BLaER1 treated with 17β-estradiol and CSF1 and Interleukin-3, amounts not matched to agents 10 nM and 100 nM (cell line): ENCODE measurements around the gene TLX3.
A peak's percentile ranks its signal among the peaks of the same experiment; 100 is the strongest.
"Not testable (repeated sequence)": the region's sequence is repeated elsewhere in the genome, so short reads cannot be mapped to it uniquely, and the experiment has no call there.

Experiments used
- H3K27ac ChIP-seq, 11 experiments: shearing (Covaris generic); formaldehyde crosslinking; 2 replicates each; pipeline ENCODE4 v1.8.1; 2022
- H3K27me3 ChIP-seq, 11 experiments: shearing (Covaris generic); formaldehyde crosslinking; 2 replicates each; pipeline ENCODE4 v1.8.1; 2022
- H3K36me3 ChIP-seq, 11 experiments: shearing (Covaris generic); formaldehyde crosslinking; 2 replicates each; pipeline ENCODE4 v1.8.1; 2022
- H3K4me1 ChIP-seq, 10 experiments: shearing (Covaris generic); formaldehyde crosslinking; 2 replicates each; pipeline ENCODE4 v1.8.1; 2022
- H3K4me2 ChIP-seq, 11 experiments: shearing (Covaris generic); formaldehyde crosslinking; 2 replicates each; pipeline ENCODE4 v1.8.1; 2022
- H3K4me3 ChIP-seq, 10 experiments: shearing (Covaris generic); formaldehyde crosslinking; 2 replicates each; pipeline ENCODE4 v1.8.1; 2022
- H3K9ac ChIP-seq, 11 experiments: shearing (Covaris generic); formaldehyde crosslinking; 2 replicates each; pipeline ENCODE4 v1.8.1; 2022
- H3K9me3 ChIP-seq, 11 experiments: shearing (Covaris generic); formaldehyde crosslinking; replicated peaks in 1 of 11; 2 replicates each; pipeline ENCODE4 v1.8.1; 2022
- H4K20me1 ChIP-seq, 11 experiments: shearing (Covaris generic); formaldehyde crosslinking; 2 replicates each; pipeline ENCODE4 v1.8.1; 2022
- Cebpa-rat ChIP-seq, 11 experiments: shearing (Covaris generic); IDR thresholded peaks; 2 replicates each; pipeline ENCODE4 v1.8.1; 2022

Gene TLX3

DNA sequence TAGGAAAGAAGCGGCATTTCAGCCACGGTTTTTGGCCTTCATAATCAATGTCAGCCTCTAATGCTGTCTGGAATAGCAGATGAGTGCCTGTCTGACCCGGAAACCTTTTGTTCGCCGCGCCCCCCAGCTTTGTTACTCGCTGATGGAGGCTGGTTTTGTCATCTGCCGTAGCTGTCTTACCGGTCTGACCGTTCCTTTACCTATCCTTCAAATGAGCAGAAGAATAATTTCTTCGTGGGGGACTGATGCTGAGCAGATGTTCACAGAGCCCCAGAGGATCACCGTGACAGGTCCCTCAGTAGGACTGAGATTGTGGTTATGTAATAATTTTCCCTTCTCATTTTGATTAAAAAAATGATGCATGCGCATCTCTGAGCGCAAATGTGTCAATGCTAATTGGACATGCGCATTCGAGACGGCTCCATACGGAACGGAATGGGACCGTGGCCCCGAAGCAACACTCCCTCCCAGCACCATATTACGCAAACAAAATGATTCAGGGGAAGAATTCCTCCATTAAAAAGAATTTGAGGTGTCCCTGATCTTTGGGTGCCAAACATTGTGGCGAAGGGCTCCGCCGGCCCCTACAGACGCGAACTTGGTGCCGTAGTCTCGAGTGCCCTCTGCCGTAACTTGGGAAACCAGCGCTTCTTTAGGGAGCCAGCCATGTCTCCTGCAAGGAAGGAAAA is 27.6 kb downstream of the TLX3 start:
- Histone ChIP-seq H4K20me1 (no peaks in the 10 kb centered on the region), H3K9me3 (no peaks in the 10 kb centered on the region), H3K9ac (no peak overlapping the region), H3K4me1 (no peaks in the 10 kb centered on the region), H3K36me3 (no peaks in the 10 kb centered on the region), H3K4me2 (peak overlapping the region in 3 of 11 experiments; percentile 31 to 41 (median 33); a peak in 4 of 22 replicates), H3K27ac (no peak overlapping the region), H3K4me3 (no peak overlapping the region), H3K27me3 (peaks cover 11 to 22% (median 17%) of the 10 kb centered on the region in 11 experiments; a peak in 20 of 22 replicates)
- TF ChIP-seq Cebpa-rat (IDR thresholded peaks at IDR 0.05): no peak

DNA sequence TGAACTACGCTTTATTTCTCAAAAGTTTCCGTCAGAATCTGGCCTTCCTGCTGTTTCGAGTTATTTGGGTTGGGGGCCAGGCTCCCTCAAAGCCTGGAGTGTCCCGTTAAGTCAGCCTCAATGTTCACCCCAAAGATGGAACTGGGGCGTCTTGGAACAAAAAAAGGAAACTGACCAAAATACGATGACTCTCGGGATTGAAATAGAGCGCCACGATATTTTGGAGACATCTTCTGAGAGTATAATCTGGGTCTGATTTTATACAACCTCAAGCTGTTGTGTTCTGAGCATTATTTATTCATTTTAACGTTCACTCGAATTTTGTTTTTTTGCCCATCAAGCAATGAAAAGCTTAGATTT is 28.1 kb downstream of the TLX3 start:
- Histone ChIP-seq H3K4me1 (no peaks in the 10 kb centered on the region), H3K27me3 (peaks cover 11 to 22% (median 17%) of the 10 kb centered on the region in 11 experiments; a peak in 20 of 22 replicates), H3K9ac (no peak overlapping the region)

DNA sequence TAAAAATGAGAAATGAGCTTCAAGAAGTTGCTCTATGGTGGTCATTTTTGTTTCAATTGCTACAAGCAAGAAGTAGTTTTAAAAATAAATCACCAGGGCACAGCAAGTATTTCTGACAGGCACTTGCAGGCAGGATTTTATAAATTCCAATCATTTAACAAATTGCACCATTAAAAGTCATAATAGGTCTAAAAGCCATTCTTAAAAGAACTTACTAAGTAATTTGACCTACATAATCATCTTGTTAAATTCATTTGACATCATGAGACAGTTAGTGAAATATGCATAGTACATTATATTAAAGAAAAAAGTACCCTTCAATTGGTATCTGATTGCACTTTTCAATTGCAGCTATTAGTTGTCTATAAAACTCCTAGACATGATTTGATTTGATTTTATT is 31.0 kb downstream of the TLX3 start:
- no peaks in the 10 kb centered on the region for H3K4me1 ChIP-seq
- no peak overlapping the region for H3K9ac ChIP-seq
- no peak overlapping the region for H3K4me3 ChIP-seq
- no peak for TF ChIP-seq Cebpa-rat (IDR thresholded peaks at IDR 0.05)
- no peak overlapping the region for H3K4me2 ChIP-seq
- H3K36me3 ChIP-seq: no peaks in the 10 kb centered on the region
- no peak overlapping the region for H3K27ac ChIP-seq
- H4K20me1 ChIP-seq: no peaks in the 10 kb centered on the region
- no peaks in the 10 kb centered on the region for H3K9me3 ChIP-seq
- H3K27me3 ChIP-seq: peaks cover 11 to 22% (median 17%) of the 10 kb centered on the region in 11 experiments; a peak in 20 of 22 replicates

More for the DNA sequence above, 28.1 kb downstream of the TLX3 start:
- no peaks in the 10 kb centered on the region for H3K9me3 ChIP-seq
- no peak overlapping the region for H3K4me3 ChIP-seq
- no peak overlapping the region for H3K27ac ChIP-seq
- no peaks in the 10 kb centered on the region for H4K20me1 ChIP-seq
- no peaks in the 10 kb centered on the region for H3K36me3 ChIP-seq
- peak overlapping the region in 2 of 11 experiments; percentile 31 to 33; a peak in 3 of 22 replicates for H3K4me2 ChIP-seq
- TF ChIP-seq Cebpa-rat (IDR thresholded peaks at IDR 0.05): no peak

DNA sequence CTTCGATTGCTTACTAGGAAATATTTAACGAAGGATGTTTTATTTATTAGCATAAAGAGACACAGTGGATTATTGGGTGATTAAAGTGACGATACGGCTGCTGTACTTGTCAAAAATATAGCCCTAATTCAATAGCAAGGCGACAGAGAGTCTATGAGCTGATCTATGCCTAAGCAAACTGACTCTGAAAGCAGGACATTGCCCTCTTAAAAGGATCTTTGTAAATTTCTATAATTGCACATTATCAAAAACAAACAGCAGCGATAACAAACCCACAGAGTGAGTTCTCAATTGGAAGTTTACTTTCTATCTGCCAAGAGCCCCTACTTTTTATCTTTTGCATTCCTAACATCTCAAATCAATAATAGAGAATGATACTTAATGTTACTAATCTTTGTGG is 31.4 kb downstream of the TLX3 start:
- Histone ChIP-seq H3K9ac (no peak overlapping the region), H3K27ac (no peak overlapping the region), H3K4me3 (no peak overlapping the region), H4K20me1 (no peaks in the 10 kb centered on the region), H3K9me3 (no peaks in the 10 kb centered on the region), H3K27me3 (peaks cover 11 to 22% (median 17%) of the 10 kb centered on the region in 11 experiments; a peak in 20 of 22 replicates), H3K4me1 (no peaks in the 10 kb centered on the region), H3K4me2 (no peak overlapping the region), H3K36me3 (no peaks in the 10 kb centered on the region)
- TF ChIP-seq Cebpa-rat (IDR thresholded peaks at IDR 0.05): no peak

DNA sequence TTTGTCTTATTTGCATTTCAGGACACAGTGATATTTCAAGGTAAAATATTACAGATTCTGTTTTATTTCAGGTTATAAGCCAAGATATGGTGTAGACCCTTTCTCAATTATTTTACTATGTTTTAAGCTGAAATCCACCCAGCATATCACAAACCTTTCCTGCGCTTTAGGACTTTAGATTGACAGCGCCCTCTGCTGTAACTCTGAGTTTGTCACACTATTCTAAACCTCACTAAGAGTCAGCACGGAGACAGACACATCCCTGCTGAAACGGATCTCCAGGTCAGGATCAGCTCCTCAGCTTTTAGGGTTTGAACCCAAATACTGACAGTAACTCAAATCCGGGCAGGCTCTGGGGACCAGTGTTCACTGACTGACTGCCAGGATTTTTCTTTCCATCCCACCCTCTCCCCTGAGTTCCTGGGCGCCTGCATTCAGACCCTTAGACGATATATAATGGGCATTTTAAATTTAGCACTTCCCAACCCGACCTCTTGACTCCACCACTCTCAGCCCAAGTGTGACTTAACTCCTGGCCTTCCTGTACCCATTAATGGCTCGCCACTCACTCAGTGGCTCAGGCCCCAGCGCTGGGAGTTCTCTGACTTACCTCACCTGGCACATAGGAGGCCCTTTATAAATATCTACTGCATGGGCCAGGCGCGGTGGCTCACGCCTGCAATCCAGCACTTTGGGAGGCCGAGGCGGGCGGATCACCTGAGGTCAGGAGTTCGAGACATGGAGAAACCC is 33.5 kb downstream of the TLX3 start:
- Histone ChIP-seq H3K36me3 (no peaks in the 10 kb centered on the region), H3K9me3 (no peaks in the 10 kb centered on the region), H3K4me3 (no peak overlapping the region), H3K4me1 (no peaks in the 10 kb centered on the region), H3K9ac (no peak overlapping the region), H3K4me2 (no peak overlapping the region), H4K20me1 (no peaks in the 10 kb centered on the region), H3K27ac (no peak overlapping the region), H3K27me3 (peaks cover 0 to 3% (median under 1%) of the 10 kb centered on the region in 11 experiments; a peak in 6 of 22 replicates)
- no peak for TF ChIP-seq Cebpa-rat (IDR thresholded peaks at IDR 0.05)

DNA sequence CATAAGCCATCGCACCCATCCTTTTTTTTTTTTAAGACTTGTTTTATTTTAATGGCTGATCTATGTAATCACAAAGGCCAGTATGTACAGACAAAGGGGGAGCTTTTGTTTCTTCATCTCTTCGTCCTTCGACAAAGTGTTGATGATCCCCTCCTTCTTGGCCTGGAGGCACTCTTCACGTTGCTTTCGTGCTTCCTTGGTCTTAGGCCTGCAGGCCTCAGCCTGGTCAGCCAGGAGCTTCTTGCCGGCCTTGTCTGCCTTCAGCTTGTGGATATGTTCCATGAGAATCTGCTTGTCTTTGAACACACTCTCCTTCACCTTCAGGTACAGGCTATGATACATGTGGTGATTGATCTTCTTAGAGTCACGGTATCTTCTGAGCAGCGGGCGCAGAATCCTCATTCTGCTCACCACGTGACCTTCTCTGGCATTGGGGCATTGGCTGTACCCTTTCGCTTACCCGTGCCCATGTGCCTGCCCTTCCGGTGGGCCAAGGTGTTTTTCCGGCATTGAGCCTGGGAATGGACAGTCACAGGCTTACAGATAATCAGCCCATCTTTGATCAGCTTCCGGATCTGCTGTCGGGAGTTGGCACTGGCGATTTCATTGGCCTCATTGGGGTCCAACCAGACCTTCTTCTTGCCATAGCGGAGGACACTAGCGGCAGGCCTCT is 36.0 kb downstream of the TLX3 start:
- no peaks in the 10 kb centered on the region for H3K9me3 ChIP-seq
- no peak overlapping the region for H3K4me2 ChIP-seq
- no peaks in the 10 kb centered on the region for H4K20me1 ChIP-seq
- no peak overlapping the region for H3K27ac ChIP-seq
- no peak overlapping the region for H3K9ac ChIP-seq
- no peak for TF ChIP-seq Cebpa-rat (IDR thresholded peaks at IDR 0.05)
- no peaks in the 10 kb centered on the region for H3K36me3 ChIP-seq
- H3K4me1 ChIP-seq: no peaks in the 10 kb centered on the region
- no peaks in the 10 kb centered on the region for H3K27me3 ChIP-seq
- no peak overlapping the region for H3K4me3 ChIP-seq

DNA sequence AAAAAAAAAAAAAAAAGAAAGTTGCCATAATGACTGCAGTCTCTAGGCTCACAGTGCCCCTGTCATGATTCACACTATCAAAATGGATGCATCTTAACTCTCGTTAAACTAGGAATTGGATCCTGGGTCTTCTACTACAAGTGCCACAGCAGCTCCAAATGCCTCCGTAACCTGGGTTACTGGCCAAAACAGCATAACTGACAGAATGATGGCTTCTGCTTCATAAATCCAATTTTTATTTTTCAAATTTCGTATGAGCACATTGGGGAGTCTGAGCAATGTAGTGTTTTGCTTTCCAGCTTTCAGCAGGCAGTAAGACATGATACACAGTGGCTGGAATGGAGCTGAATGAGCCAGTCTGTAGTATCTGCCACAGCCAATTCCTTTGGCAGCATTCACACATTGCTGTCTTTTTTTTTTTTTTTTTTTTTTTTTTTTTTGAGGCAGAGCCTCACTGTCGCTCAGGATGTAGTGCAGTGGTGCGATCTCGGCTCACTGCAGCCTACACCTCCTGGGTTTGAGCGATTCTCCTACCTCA is 42.6 kb downstream of the TLX3 start:
- Histone ChIP-seq H3K4me1 (no peaks in the 10 kb centered on the region), H3K27ac (no peak overlapping the region), H3K9me3 (peaks cover 0 to 3% (median 1%) of the 10 kb centered on the region in 11 experiments; a peak in 6 of 22 replicates), H4K20me1 (no peaks in the 10 kb centered on the region), H3K9ac (no peak overlapping the region), H3K4me3 (no peak overlapping the region), H3K27me3 (no peaks in the 10 kb centered on the region), H3K36me3 (no peaks in the 10 kb centered on the region), H3K4me2 (no peak overlapping the region)
- TF ChIP-seq Cebpa-rat (IDR thresholded peaks at IDR 0.05): no peak

DNA sequence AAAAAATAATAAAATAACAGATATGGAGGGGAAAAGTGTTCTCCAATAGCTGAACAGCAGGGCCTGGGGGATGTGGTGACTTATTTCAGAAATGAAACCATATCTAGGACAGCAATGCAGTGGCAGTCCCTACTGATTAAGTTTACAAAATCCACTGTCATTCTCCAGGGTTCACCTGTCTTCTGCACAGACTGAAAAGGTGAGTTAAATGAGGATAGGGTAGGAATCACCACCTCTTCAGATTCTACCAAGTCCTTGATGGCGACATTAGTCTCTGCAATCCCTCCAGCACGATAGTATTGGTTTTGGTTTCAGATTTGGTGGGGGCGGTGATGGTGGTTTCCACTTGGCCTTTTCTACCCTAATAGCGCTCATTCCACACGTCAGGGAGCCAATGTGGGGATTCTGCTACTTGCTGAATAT is 46.3 kb downstream of the TLX3 start:
- Histone ChIP-seq H3K4me1 (no peaks in the 10 kb centered on the region), H3K27me3 (no peaks in the 10 kb centered on the region), H3K9me3 (peaks cover 0 to 18% (median 11%) of the 10 kb centered on the region in 11 experiments; a peak in 8 of 22 replicates), H4K20me1 (no peaks in the 10 kb centered on the region), H3K36me3 (no peaks in the 10 kb centered on the region), H3K27ac (no peak overlapping the region), H3K4me2 (no peak overlapping the region), H3K4me3 (no peak overlapping the region), H3K9ac (no peak overlapping the region)
- no peak for TF ChIP-seq Cebpa-rat (IDR thresholded peaks at IDR 0.05)

DNA sequence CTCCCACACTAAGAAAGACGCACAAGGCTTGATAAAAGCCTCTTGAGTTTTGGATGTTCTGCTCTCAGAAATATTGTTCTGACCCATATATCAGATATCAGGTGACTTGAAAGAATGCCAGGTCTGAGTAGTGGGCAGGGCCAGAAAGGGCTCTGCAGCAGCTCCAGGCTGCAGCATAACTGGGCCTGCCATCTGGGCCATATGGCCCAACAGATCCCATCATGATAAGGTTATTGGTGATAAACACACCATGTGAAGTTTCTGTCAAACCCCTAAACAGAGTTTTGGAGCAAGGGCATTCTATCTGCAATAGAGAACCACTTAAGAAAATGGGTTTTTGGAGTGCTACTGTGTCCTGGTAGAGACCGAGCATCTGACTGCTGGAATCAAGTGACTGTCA is 48.8 kb downstream of the TLX3 start:
- Histone ChIP-seq H3K36me3 (no peaks in the 10 kb centered on the region), H3K27ac (no peak overlapping the region), H3K4me2 (no peak overlapping the region), H4K20me1 (no peaks in the 10 kb centered on the region), H3K9me3 (peaks cover 0 to 18% (median 11%) of the 10 kb centered on the region in 11 experiments; a peak in 8 of 22 replicates), H3K4me3 (no peak overlapping the region), H3K9ac (no peak overlapping the region), H3K27me3 (no peaks in the 10 kb centered on the region), H3K4me1 (peaks cover 0 to under 1% (median 0%) of the 10 kb centered on the region in 10 experiments; a peak in 2 of 20 replicates)
- TF ChIP-seq Cebpa-rat (IDR thresholded peaks at IDR 0.05): no peak

DNA sequence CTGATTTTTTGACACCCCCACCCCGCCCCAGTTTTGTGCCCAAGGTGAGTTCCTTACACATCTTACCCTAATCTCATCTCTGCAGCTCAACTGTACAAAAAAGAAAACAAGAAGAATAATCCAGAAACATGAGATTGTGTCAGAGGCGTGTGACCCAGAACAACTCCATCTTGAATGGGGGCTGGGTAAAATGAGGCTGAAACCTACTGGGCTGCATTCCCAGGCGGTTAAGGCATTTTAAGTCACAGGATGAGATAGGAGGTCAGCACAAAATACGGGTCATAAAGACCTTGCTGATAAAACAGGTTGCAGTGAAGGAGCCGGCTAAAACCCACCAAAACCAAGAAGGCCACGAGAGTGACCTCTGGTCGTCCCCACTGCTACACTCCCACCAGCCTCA is 52.1 kb downstream of the TLX3 start:
- H3K4me2 ChIP-seq, H3K4me3 ChIP-seq, H3K27ac ChIP-seq, H4K20me1 ChIP-seq, H3K27me3 ChIP-seq, H3K36me3 ChIP-seq, H3K9ac ChIP-seq: not testable (repeated sequence)
- peaks cover 0 to 18% (median 11%) of the 10 kb centered on the region in 11 experiments; a peak in 8 of 22 replicates for H3K9me3 ChIP-seq
- peaks cover 8 to 20% (median 15%) of the 10 kb centered on the region in 10 experiments; a peak in 19 of 20 replicates for H3K4me1 ChIP-seq
